ENCODE data around the gene RAD9A.

RAD9A gene

DNA sequence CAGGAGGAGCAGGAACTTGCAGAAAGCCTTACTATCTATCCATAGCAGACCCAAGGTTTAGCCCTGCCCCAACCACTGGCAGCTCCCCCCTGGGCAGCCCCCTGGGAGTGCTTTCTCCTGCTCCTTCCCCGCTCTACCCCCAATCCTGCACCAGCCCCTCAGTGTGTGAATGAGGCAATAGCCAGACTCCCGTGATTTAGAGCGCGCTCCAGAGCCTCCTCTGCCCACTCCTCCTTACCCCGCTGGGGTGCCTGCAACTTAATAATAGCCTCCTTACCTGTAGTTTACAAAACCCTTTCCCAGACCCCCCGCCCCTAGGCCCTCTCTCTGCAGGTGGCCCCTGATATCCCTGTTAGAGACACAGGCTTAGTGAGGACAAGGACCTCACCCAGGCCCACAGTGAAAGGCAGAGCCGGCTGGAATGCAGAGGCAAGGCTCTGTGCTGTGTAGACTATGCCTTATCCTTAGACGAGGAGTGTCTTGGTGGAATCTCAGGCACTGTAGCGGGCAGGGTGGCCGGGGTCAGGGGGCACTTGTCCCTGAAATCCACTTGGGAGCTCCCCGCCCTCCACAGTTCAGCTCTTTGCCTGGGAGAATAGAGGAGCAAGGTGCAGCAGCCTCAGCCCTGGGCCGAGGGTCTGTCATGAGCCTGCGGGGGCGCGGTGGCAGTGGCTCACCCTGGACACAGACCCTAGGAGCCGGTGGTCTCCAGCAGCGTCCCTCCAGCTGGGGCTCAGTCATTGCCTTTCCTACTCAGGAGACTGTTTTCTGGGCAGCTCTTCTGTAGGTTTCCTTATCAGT lies 19.4 kb downstream of the RAD9A start:
- H3K27ac ChIP-seq: no peak overlapping the region
- no peak for TF ChIP-seq CTCF (conservative IDR thresholded peaks at IDR 0.05)

DNA sequence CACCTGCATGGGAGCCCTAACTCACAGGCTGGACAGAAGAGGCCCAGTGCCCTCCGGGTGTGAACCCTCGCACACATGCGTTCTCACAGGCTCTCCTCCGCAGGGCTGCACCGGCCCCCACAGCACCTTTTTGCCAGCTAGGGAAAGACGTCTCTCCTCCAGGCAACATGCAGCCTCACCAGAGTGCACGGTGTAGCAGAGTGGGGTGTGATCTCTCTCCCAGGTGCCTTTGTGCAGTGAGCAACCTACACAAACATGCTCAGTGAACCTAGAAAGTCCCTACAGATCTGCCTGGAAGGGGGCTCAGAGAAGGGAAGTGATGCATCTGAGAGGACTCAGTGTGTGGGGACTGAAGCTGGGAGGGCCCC lies 20.0 kb downstream of the RAD9A start:
- no peak for TF ChIP-seq CTCF (conservative IDR thresholded peaks at IDR 0.05)
- H3K27ac ChIP-seq: no peak overlapping the region

DNA sequence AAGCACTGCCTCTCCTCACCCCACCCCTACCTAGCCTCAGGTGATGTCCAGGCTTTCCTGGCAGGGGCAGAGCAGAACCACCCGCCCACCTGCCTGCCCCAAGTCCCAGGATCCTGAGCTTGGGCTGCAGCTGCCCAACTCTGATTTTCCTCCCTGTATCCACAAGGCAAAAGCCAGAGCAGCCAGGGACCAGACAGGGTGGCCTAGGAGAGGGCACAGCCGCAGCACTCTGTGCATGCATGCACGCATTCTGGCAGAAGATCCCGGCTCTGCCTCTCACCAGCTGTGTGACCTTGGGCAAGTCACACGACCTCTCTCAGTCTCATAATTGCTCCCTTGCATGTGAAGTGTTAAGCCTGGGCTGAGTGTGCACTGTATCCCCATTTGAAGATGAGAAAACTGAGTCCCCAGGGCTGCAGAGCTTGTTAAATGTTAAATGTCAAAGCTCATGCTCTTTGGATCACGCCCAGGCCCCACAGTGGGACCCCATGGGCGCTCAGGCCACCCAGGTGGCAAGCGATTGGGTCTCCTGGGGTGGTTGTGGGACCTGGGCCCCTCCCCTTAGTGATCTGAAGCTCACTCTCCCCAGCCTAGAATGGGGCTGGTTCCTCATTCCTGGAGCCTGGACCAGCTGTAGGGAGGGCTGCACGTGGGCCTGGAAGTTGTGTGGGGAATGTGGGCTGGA lies 20.9 kb downstream of the RAD9A start:
- no peak overlapping the region for H3K27ac ChIP-seq
- no peak for TF ChIP-seq CTCF (conservative IDR thresholded peaks at IDR 0.05)

- no peak for TF ChIP-seq CTCF (conservative IDR thresholded peaks at IDR 0.05)
- H3K27ac ChIP-seq: no peak overlapping the region
Measured at GRCh38 chr11:67413266-67413849, 21.6 kb downstream of the RAD9A start.

DNA sequence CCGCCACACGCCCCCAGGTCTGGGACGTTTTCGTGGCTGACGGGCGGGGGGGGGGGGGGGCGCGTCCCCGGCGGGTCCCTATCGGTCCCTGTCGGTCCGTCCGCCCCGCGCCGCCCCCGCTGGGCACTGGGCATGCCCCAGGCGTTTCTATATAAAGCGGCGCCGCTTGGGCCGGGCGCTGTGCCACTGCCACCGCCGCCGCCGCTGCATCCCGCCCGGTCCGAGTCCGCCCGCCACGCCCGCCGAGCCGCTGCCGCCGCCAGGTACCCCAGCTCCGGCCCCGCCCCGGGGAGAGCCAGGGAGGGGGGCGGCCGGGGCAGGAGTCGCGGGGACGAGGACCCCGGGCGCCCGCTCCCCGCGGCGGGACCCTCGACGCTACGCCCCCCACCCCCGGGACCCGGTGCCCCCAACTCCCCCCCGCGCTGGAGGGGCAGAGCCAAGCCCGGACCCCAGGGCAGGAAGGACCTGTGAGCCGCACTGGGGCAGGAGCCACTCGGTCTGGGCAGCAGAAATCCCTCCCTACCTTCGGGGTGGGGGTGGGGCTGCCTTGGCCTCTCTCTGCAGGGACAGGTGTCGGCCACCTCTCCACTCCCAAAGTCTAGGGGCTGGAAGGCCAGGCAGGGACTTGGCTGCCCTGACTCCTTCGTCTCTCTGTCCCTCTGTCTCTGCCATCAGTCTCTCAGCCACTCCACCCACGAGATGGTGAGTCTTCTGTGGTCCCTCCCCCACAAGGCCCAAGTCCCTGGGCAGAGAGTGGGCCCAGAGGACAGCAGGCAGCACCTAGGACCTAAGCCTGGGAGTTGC lies 23.9 kb downstream of the RAD9A start, which contains the start of gene CARNS1:
TSS of gene CARNS1 (plus strand) at position 178 of the 804 bp plus-strand sequence. CDS start at position 700, 522 bp downstream.
- peak within 1 kb of the TSS; percentile 56; the same call in 1 of the 2 replicates for H3K27ac ChIP-seq
- TF ChIP-seq CTCF (conservative IDR thresholded peaks at IDR 0.05): no peak

GRCh38 chr11:67416416-67417335 lies 24.9 kb downstream of the RAD9A start:
- no peak for TF ChIP-seq CTCF (conservative IDR thresholded peaks at IDR 0.05)
- H3K27ac ChIP-seq: no peak overlapping the region; the same call in 1 of the 2 replicates

Measured in VCaP (cell line).